Activated T-helper 17 cell treated with anti-CD3 and anti-CD28 coated beads, Interleukin-2, amount 50 U/mL, for 72 hours (primary cell): ENCODE data around the gene MKRN2. TPM values are rescaled to one million over a fixed set of nuclear protein-coding genes. Genes with fewer than 3 reads are reported as not detected.

Source experiments
- ATAC-seq: fragments of 150-1000 bp; cut with Tn5 transposase; replicated peaks from 2 replicates; pipeline ENCODE4 v1.10.0; 2021; ENCODE audit warnings: mild to moderate bottlenecking, moderate library complexity
- H3K27ac Mint-ChIP-seq: one replicate; pipeline ENCODE4 v1.8.0; 2022; ENCODE audit warnings: mixed read lengths
- H3K27me3 Mint-ChIP-seq: one replicate; pipeline ENCODE4 v1.8.0; 2022; ENCODE audit warnings: mixed read lengths
- H3K36me3 Mint-ChIP-seq: one replicate; pipeline ENCODE4 v1.8.0; 2022; ENCODE audit warnings: low read depth, mild to moderate bottlenecking, mixed read lengths
- H3K4me1 Mint-ChIP-seq: one replicate; pipeline ENCODE4 v1.8.0; 2022; ENCODE audit warnings: mixed read lengths
- H3K4me3 Mint-ChIP-seq: one replicate; pipeline ENCODE4 v1.8.0; 2022; ENCODE audit warnings: mild to moderate bottlenecking, mixed read lengths
- H3K9me3 Mint-ChIP-seq: one replicate; pipeline ENCODE4 v1.8.0; 2022; ENCODE audit warnings: mixed read lengths
- total RNA-seq, 2 donors: library from RNA; stranded (reverse); gene quantifications; one replicate each; pipeline ENCODE4 v1.2.3, GENCODE V29; 2022

Gene MKRN2
- total RNA-seq, 2 donors from 2014 or later = 17.2 to 25.8 TPM

DNA sequence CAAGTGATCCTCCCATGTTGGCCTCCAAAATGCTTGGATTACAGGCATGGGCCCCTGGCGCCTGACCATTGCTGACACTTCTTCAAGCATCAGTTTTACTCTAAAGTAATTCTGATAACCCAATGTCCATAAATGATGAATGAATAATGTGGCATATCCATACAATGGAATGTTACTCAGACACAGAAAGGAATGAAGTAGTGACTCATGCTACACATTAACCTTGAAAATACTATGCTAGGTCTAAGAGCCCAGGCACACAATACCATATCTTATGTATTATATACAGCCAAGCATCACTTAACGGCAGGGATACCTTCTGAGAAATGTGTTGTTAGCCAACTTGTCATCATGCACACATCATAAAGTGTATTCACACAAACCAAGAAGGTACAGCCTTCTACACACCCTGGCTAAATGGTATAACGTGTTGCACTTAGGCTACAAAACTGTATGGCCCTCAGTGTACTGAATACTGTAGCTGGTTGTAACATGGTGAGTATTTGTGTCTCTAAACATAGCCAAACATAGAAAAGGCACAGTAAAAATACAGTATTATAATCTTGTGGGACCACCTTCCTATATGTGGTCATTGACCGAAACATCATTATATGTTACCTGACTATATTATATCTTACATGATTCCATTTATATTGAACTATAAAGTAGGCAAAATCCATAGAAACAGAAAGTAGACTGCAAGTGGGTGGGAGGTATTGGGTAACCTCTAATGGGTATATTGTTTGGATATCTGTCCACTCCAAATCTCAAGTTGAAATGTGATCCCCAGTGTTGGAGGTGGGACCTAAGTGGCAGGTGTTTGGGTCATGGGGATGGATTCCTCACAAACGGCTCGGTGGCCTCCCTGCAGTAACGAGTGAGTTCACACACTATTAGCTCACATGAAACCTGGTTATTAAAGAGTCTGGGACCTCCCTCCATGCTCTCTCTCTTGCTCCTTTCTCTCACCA is 31.4 kb downstream of the MKRN2 start:
- Mint-ChIP-seq H3K9me3 (no peaks in the 10 kb centered on the region), H3K4me1 (no peaks in the 10 kb centered on the region), H3K4me3 (no peak overlapping the region), H3K27me3 (no peaks in the 10 kb centered on the region), H3K27ac (no peak overlapping the region), H3K36me3 (peaks cover 99% of the 10 kb centered on the region)
- ATAC-seq = no peak

GRCh38 chr3:12590096-12590495 is 33.2 kb downstream of the MKRN2 start:
- Mint-ChIP-seq H3K4me3 (no peak overlapping the region), H3K9me3 (no peaks in the 10 kb centered on the region)

GRCh38 chr3:12591456-12591855 is 34.6 kb downstream of the MKRN2 start:
- Mint-ChIP-seq H3K27me3 (no peaks in the 10 kb centered on the region), H3K4me1 (no peaks in the 10 kb centered on the region), H3K9me3 (no peaks in the 10 kb centered on the region), H3K36me3 (peaks cover 99% of the 10 kb centered on the region), H3K4me3 (no peak overlapping the region), H3K27ac (no peak overlapping the region)
- ATAC-seq = no peak

More at GRCh38 chr3:12590096-12590495, 33.2 kb downstream of the MKRN2 start:
- H3K4me1 Mint-ChIP-seq = no peaks in the 10 kb centered on the region
- ATAC-seq = no peak
- peaks cover 99% of the 10 kb centered on the region for H3K36me3 Mint-ChIP-seq
- no peak overlapping the region for H3K27ac Mint-ChIP-seq
- no peaks in the 10 kb centered on the region for H3K27me3 Mint-ChIP-seq

DNA sequence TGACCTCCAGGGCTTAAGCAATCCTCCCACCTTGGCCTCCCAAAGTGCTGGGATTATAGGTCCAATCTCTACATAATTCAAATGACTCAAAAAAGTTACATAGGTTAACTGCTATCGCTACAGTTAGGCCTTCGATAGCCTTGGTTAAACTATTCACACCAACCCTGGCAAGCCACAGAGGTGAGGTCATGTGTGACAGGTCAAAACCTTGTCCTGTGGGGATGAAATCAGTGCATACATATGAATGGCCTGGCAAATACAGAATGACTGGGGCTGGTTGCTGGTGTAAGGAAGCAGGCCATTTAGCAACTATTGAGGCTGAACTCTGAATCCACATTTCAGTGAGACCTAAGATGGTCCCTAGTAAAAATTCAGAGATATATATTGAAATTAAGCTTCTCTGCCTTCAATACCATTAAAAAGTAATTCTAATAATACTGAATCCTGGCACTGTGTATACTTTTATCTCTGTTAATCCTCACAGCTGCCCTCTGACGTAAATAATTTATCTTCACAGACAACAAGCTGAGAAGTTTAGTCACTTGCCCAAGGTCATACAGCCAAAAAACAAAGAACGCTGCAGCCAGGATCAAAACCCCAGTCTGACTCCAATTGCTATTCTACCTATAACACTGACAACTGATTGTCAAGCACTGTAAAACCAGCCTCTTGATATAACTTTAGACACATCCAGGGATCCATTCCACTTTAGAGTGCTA is 35.3 kb downstream of the MKRN2 start:
- H3K27ac Mint-ChIP-seq = no peak overlapping the region

DNA sequence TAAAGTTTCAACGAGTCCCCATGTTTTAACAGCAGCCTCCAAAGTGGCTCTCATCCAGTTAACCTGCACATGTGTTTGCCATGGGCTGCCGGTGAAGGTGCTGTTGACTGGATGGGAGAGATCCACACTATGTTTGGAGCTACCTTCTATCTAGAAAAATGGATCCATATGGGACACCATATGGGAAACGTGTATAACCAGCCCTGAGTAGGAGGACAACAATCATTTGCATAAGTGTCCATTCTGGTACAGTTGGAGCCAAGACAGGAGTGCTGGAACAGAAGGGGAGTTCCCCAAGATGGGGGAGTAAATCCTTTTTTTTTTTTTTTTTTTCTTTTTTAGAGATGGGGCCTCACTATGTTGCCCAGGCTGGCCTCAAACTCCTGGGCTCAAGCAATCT is 36.6 kb downstream of the MKRN2 start:
- H3K36me3 Mint-ChIP-seq = peaks cover 99% of the 10 kb centered on the region
- peak overlapping the region; percentile 41 for H3K27ac Mint-ChIP-seq
- ATAC-seq = no peak
- H3K9me3 Mint-ChIP-seq = no peaks in the 10 kb centered on the region
- no peaks in the 10 kb centered on the region for H3K27me3 Mint-ChIP-seq
- no peaks in the 10 kb centered on the region for H3K4me1 Mint-ChIP-seq
- H3K4me3 Mint-ChIP-seq = no peak overlapping the region

More for the DNA sequence above, 35.3 kb downstream of the MKRN2 start:
- Mint-ChIP-seq H3K9me3 (no peaks in the 10 kb centered on the region), H3K4me1 (no peaks in the 10 kb centered on the region), H3K4me3 (no peak overlapping the region), H3K27me3 (no peaks in the 10 kb centered on the region), H3K36me3 (peaks cover 99% of the 10 kb centered on the region)
- no peak for ATAC-seq

DNA sequence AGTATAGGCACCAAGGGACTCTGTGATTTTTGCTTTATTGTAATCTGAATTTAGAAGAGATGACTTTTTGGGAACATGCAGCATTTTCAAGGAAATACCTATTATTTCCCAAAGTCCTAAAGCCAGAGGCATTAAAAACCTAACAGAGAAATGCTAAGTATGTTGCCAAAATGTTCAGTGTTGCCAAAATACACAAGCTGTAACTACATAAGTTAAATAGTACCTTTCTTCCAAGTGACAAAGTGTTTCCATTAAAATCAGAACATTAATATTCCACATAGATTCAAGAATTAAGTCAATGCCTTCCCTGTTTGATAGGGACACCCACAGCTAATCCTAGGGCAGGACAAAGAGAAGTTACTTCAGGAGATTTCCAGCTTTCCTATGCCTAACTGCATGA is 42.0 kb downstream of the MKRN2 start:
- no peak for ATAC-seq
- Mint-ChIP-seq H3K4me1 (peaks cover 5% of the 10 kb centered on the region), H3K36me3 (peaks cover 99% of the 10 kb centered on the region), H3K9me3 (no peaks in the 10 kb centered on the region), H3K4me3 (no peak overlapping the region), H3K27ac (no peak overlapping the region), H3K27me3 (no peaks in the 10 kb centered on the region)

GRCh38 chr3:12601072-12601471 is 44.2 kb downstream of the MKRN2 start:
- H3K27me3 Mint-ChIP-seq = no peaks in the 10 kb centered on the region
- no peaks in the 10 kb centered on the region for H3K9me3 Mint-ChIP-seq
- ATAC-seq = no peak
- no peak overlapping the region for H3K4me3 Mint-ChIP-seq
- H3K36me3 Mint-ChIP-seq = peaks cover 99% of the 10 kb centered on the region
- peaks cover 5% of the 10 kb centered on the region for H3K4me1 Mint-ChIP-seq
- H3K27ac Mint-ChIP-seq = no peak overlapping the region

DNA sequence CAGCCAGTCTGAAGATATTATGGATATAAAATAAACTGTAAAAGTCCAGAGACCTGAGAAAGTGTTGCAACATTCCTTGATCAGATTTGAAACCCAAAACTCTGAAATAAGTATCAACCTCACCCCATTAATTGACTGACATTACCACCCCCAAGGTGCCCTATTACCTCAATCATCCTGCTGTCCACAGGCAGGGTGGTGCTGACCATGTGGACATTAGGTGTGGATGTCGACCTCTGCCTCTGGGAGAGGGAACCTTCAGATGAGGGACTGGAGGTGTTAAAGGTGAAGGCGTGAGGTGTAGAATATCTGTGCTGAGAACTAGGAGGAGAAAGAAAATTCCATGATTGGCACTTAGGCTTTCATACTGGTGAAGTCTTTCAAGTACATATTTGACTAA is 47.1 kb downstream of the MKRN2 start:
- H3K36me3 Mint-ChIP-seq = peaks cover 100% of the 10 kb centered on the region
- no peak for ATAC-seq
- no peaks in the 10 kb centered on the region for H3K27me3 Mint-ChIP-seq
- no peak overlapping the region for H3K27ac Mint-ChIP-seq
- H3K9me3 Mint-ChIP-seq = no peaks in the 10 kb centered on the region
- no peak overlapping the region for H3K4me3 Mint-ChIP-seq
- peaks cover 18% of the 10 kb centered on the region for H3K4me1 Mint-ChIP-seq

DNA sequence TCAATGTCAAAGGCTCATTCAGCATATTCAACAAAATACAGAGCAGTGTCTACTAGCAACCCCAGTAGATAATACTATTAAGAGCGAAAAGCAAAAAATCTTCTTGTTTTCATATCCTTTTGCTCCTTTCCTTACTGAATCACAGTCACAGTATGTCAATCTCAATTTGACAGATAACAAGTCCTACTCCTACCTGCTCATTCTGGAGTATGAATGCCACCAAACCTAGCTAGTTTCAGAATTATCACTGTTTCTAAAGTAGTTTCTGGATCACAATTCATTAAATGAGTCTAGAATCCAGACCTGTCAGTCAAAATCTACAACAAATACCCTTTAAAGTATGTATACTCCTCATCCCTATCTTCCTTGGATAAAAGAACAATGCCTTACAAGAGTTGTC is 51.5 kb downstream of the MKRN2 start:
- H3K9me3 Mint-ChIP-seq = no peaks in the 10 kb centered on the region
- H3K4me1 Mint-ChIP-seq = peaks cover 14% of the 10 kb centered on the region
- peak; percentile 68 for ATAC-seq
- peak overlapping the region; percentile 55 for H3K27ac Mint-ChIP-seq
- peaks cover 94% of the 10 kb centered on the region for H3K36me3 Mint-ChIP-seq
- H3K27me3 Mint-ChIP-seq = no peaks in the 10 kb centered on the region
- H3K4me3 Mint-ChIP-seq = no peak overlapping the region

DNA sequence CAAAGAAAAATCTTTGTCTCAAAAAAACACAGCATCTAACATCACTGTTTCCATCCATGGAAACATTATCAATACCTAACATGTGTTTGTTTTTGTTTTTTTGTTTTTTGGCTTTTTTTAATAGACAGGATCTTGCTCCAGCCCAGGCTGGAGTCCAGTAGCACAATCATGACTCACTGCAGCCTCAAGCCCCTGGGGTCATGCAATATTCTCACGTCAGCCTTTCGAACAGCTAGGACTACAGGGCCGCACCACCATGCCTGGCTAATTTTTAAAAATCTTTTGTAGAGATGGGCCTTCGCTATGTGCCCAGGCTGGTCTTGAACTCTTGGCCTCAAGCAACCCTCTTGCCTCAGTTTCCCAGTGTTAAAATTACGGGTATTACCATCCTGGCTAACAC is 54.2 kb downstream of the MKRN2 start:
- Mint-ChIP-seq H3K4me3 (no peak overlapping the region), H3K27me3 (no peaks in the 10 kb centered on the region), H3K4me1 (peaks cover 30% of the 10 kb centered on the region), H3K27ac (no peak overlapping the region), H3K9me3 (no peaks in the 10 kb centered on the region), H3K36me3 (peaks cover 92% of the 10 kb centered on the region)
- no peak for ATAC-seq

GRCh38 chr3:12612514-12613226 is 55.8 kb downstream of the MKRN2 start:
- H3K27me3 Mint-ChIP-seq = no peaks in the 10 kb centered on the region
- no peak overlapping the region for H3K4me3 Mint-ChIP-seq
- no peak overlapping the region for H3K27ac Mint-ChIP-seq
- no peaks in the 10 kb centered on the region for H3K9me3 Mint-ChIP-seq
- H3K4me1 Mint-ChIP-seq = peaks cover 27% of the 10 kb centered on the region
- peaks cover 92% of the 10 kb centered on the region for H3K36me3 Mint-ChIP-seq
- ATAC-seq = no peak

DNA sequence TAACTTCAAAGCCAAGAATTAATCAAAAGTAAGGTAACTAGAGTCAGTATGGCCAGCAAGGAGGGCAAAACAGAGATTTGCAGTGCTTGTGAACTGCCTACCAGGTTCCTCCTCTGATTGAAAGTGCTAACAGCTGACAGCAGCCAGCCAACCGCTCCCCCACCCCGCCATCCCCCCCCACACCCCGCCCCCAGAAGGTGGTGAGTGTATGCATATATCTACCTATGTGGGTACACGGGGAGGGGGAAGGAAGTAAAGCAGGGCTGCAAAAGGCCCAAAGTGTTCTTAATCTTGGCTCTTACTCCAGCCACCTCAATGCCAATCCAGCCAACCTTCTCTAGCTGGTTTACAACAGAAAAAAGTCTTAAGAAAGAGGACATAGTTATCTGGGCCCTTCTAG is 56.4 kb downstream of the MKRN2 start:
- Mint-ChIP-seq H3K27me3 (no peaks in the 10 kb centered on the region), H3K36me3 (peaks cover 92% of the 10 kb centered on the region), H3K9me3 (no peaks in the 10 kb centered on the region), H3K4me3 (no peak overlapping the region), H3K4me1 (peaks cover 31% of the 10 kb centered on the region), H3K27ac (no peak overlapping the region)
- ATAC-seq = no peak

- Mint-ChIP-seq H3K36me3 (peaks cover 82% of the 10 kb centered on the region), H3K27ac (peak overlapping the region; percentile 58), H3K4me3 (no peak overlapping the region), H3K27me3 (no peaks in the 10 kb centered on the region), H3K9me3 (no peaks in the 10 kb centered on the region), H3K4me1 (peaks cover 27% of the 10 kb centered on the region)
- ATAC-seq = peak; percentile 58
These were observed 58.4 kb downstream of the MKRN2 start for GRCh38 chr3:12615266-12615665.

- no peak overlapping the region for H3K27ac Mint-ChIP-seq
- H3K4me1 Mint-ChIP-seq = peaks cover 42% of the 10 kb centered on the region
- no peaks in the 10 kb centered on the region for H3K9me3 Mint-ChIP-seq
- H3K27me3 Mint-ChIP-seq = no peaks in the 10 kb centered on the region
- ATAC-seq = no peak
- H3K36me3 Mint-ChIP-seq = peaks cover 53% of the 10 kb centered on the region
- no peak overlapping the region for H3K4me3 Mint-ChIP-seq
These were observed 61.5 kb downstream of the MKRN2 start for GRCh38 chr3:12618426-12618825.
